GM12878 (cell line): Measurements from ENCODE around the gene SRSF1. TPM values are rescaled to one million over a fixed set of nuclear protein-coding genes. Genes with fewer than 3 reads are reported as not detected.

Experiments used
- ATAC-seq: fragments of 200-7000 bp; cut with Tn5 transposase; 3 replicates; pipeline ENCODE4 v1.9.1; 2020; ENCODE audit warnings: mild to moderate bottlenecking, moderate library complexity
- BruUV-seq: library from RNA; stranded (reverse); fragments of 400-500 nt; replicated peaks from 2 replicates; lab custom pipeline; 2021; lab: Mats Ljungman, UMichigan
- CTCF ChIA-PET: fragments of 300-600 bp; sonication (Branson Sonifier 250); formaldehyde crosslinking; extraction: SDS; loops from one replicate; lab custom pipeline; 2021; ENCODE audit warnings: inconsistent platforms; lab: Yijun Ruan, JAX
- POLR2A ChIA-PET: fragments of 350-600 bp; formaldehyde crosslinking; extraction: SDS; loops from one replicate; lab custom pipeline; 2021; ENCODE audit warnings: inconsistent platforms; lab: Charles Lee
- RAD21 ChIA-PET: fragments of 300-600 bp; sonication (Branson Sonifier 250); formaldehyde crosslinking; loops from one replicate; lab custom pipeline; 2023; ENCODE audit warnings: antibody characterized with exemption; ENCODE audit not compliant: unreplicated experiment; lab: Charles Lee
- SMC1A ChIA-PET: fragments of 300-600 bp; sonication (Branson Sonifier 250); formaldehyde crosslinking; loops from one replicate; lab custom pipeline; 2023; ENCODE audit not compliant: unreplicated experiment, uncharacterized antibody; lab: Charles Lee
- DNase-seq: peaks from one replicate; pipeline ENCODE4 v3.0.0-alpha.2; 2011; ENCODE audit warnings: low read depth, low spot score
- FAIRE-seq: peaks from 3 replicates; lab custom pipeline; 2011; peaks lifted over from hg19 to GRCh38; lab: Jason Lieb, UNC
- H2AFZ ChIP-seq: 2 replicates; pipeline ENCODE4 v1.6.0; 2011; ENCODE audit warnings: low read depth, low read length, control low read depth; ENCODE audit not compliant: control insufficient read depth
- H3K27ac ChIP-seq: 2 replicates; pipeline ENCODE4 v1.5.1; 2011; ENCODE audit warnings: control low read depth; ENCODE audit not compliant: control insufficient read depth, insufficient read depth
- H3K27me3 ChIP-seq, 2 experiments: replicated peaks in 1 of 2; 2 replicates each; pipeline versions ENCODE4 v1.6.0 to v1.6.1; 2011; ENCODE audit warnings: low read length in 1 of 2; ENCODE audit not compliant: control insufficient read depth in 2 of 2, insufficient read depth in 2 of 2
- H3K36me3 ChIP-seq, 2 experiments: 2 replicates each; pipeline ENCODE4 v1.5.1; 2011; ENCODE audit warnings: low read length in 1 of 2; ENCODE audit not compliant: control insufficient read depth in 2 of 2, insufficient read depth in 2 of 2
- H3K4me1 ChIP-seq: 2 replicates; pipeline ENCODE4 v1.6.1; 2011; ENCODE audit warnings: mild to moderate bottlenecking, low read length, moderate library complexity, mixed read lengths; ENCODE audit not compliant: control insufficient read depth, insufficient read depth
- H3K4me2 ChIP-seq: 2 replicates; pipeline ENCODE4 v1.6.0; 2011; ENCODE audit warnings: control low read depth; ENCODE audit not compliant: control insufficient read depth, insufficient read depth
- H3K4me3 ChIP-seq: fragments of 200-600 bp; sonication (generic); 2 replicates; pipeline ENCODE4 v1.5.1; 2016
- H3K79me2 ChIP-seq: 2 replicates; pipeline ENCODE4 v1.6.0; 2011; ENCODE audit warnings: low read length; ENCODE audit not compliant: control insufficient read depth, insufficient read depth
- H3K9ac ChIP-seq: 2 replicates; pipeline ENCODE4 v1.8.0; 2011; ENCODE audit warnings: low read length, control low read depth, mixed read lengths; ENCODE audit not compliant: control insufficient read depth, insufficient read depth
- H3K9me3 ChIP-seq: replicated peaks from 3 replicates; pipeline ENCODE4 v1.5.1; 2011; ENCODE audit warnings: mild to moderate bottlenecking, low read length; ENCODE audit not compliant: control insufficient read depth, insufficient read depth
- H4K20me1 ChIP-seq: 2 replicates; pipeline ENCODE4 v1.6.0; 2011; ENCODE audit not compliant: control insufficient read depth, insufficient read depth
- BCL3 ChIP-seq: IDR thresholded peaks from 2 replicates; pipeline ENCODE4 v1.6.1; 2011; ENCODE audit warnings: borderline replicate concordance, low read depth, mild to moderate bottlenecking, moderate library complexity, low read length; ENCODE audit not compliant: insufficient read depth, poor library complexity, severe bottlenecking
- SMAD5 ChIP-seq: IDR thresholded peaks from 2 replicates; pipeline ENCODE4 v1.6.1; 2016; ENCODE audit warnings: antibody characterized with exemption, low read depth
- WGBS: methylation state at CpG from one replicate; pipeline ENCODE4 v1.1.6; 2016; ENCODE audit warnings: low lambda C conversion rate; ENCODE audit not compliant: insufficient replicate concordance, insufficient coverage; ENCODE audit errors: missing lambda C conversion rate; 5-methylcytosine and 5-hydroxymethylcytosine counted together
- in situ Hi-C: fragments of 300-500 bp; cut with MboI; formaldehyde crosslinking; loops from 9 replicates; pipeline ENCODE4 v1.14.3; 2018; ENCODE audit warnings: mixed read lengths
- intact Hi-C: fragments of 100-400 bp; cut with micrococcal nuclease; formaldehyde crosslinking; loops from one replicate; pipeline ENCODE4 v1.14.2; 2022; ENCODE audit not compliant: unreplicated experiment
- polyA plus RNA-seq, 11 experiments: library from polyadenylated mRNA; depleted of rRNA in 4 of 11; unstranded in 6 of 11; stranded (reverse) in 5 of 11; fragments of >200 nt; fragmentation: Nextera tagmentation in 4 of 11; fragmentation: Illumina TruSeq in 1 of 11; extraction: Ambion mirVana in 4 of 11; extraction: Trizol in 1 of 11; gene quantifications; 1 replicate in 1 of 11; 2 replicates in 10 of 11; pipeline versions ENCODE4 v1.2.1 to v1.2.3, GENCODE V29; 2011 to 2016; ENCODE audit warnings: inconsistent platforms in 2 of 11, missing spikeins in 2 of 11, low read depth in 1 of 11
- total RNA-seq, 4 experiments: library from RNA; depleted of rRNA in 3 of 4; stranded (reverse); fragments of >200 nt in 3 of 4; fragmentation: Illumina TruSeq in 1 of 4; extraction: Trizol in 1 of 4; gene quantifications; 2 replicates each; pipeline versions ENCODE4 v1.2.1 to v1.2.3, GENCODE V29; 2013 to 2021

Gene SRSF1
- total and polyA plus RNA-seq, 10 of the 15 experiments (the other 5 are each of a cell fraction or from before 2014, with no cell fraction given), result 101 to 474 (median 404) TPM

GRCh38 chr17:57994436-57994835, 12.6 kb downstream of the SRSF1 start:
- 57% methylated on average over 2 of the region's 2 CpGs for WGBS
- in situ Hi-C loops, result loop anchor here (10.0 kb wide), 1 partner anchor 100 kb away; no protein-coding TSS in a partner anchor
- ChIA-PET RAD21 (interaction anchor here (0.7 to 12.2 kb wide), 11 partner anchors 12 to 136 kb away, joined by 3 to 239 read pairs (median 6); partner anchors contain the start of gene SRSF1), POLR2A (interaction anchor here (0.6 to 1.8 kb wide), 7 partner anchors 8 to 146 kb away, joined by 3 to 9 read pairs (median 5); partner anchors contain the start of gene SRSF1), CTCF (interaction anchor here (0.6 to 19.6 kb wide), 19 partner anchors 8 to 155 kb away, joined by 3 to 708 read pairs (median 4); partner anchors contain the start of genes MRPS23 and SRSF1), SMC1A (interaction anchor here (1.0 to 12.0 kb wide), 14 partner anchors 9 to 144 kb away, joined by 3 to 341 read pairs (median 8); partner anchors contain the start of gene SRSF1)
- peaks cover 0 to 21% of the 10 kb centered on the region in 2 experiments; a peak in 3 of 4 replicates for H3K36me3 ChIP-seq
- no peak for FAIRE-seq
- H3K4me2 ChIP-seq, result no peak overlapping the region
- peak; percentile 9 for TF ChIP-seq BCL3
- TF ChIP-seq SMAD5, result no peak
- no peak overlapping the region for H3K9ac ChIP-seq
- H3K79me2 ChIP-seq, result peaks cover 3% of the 10 kb centered on the region
- intact Hi-C loops, result loop anchor here (2.0 kb wide), 1 partner anchor 102 kb away; no protein-coding TSS in a partner anchor
- DNase-seq, result no peak
- ATAC-seq, result no peak
- no peak overlapping the region for H3K27ac ChIP-seq
- no peak overlapping the region for H3K4me3 ChIP-seq
- no peaks in the 10 kb centered on the region for H4K20me1 ChIP-seq
- H3K9me3 ChIP-seq, result no peaks in the 10 kb centered on the region
- no TSS peak for BruUV-seq
- H2AFZ ChIP-seq, result no peak overlapping the region
- peaks cover 22% of the 10 kb centered on the region for H3K4me1 ChIP-seq
- H3K27me3 ChIP-seq, result no peaks in the 10 kb centered on the region
